Hepatocyte (in vitro differentiated cells): ENCODE measurements around the gene YJU2. TPM values are rescaled to one million over a fixed set of nuclear protein-coding genes. Genes with fewer than 3 reads are reported as not detected.
"Not testable (repeated sequence)": the region's sequence is repeated elsewhere in the genome, so short reads cannot be mapped to it uniquely, and the experiment has no call there.

Experiments used
- DNase-seq: peaks from one replicate; pipeline ENCODE4 v3.0.0-alpha.2; 2016; ENCODE audit warnings: low spot score
- H2AFZ ChIP-seq: fragments of 200-600 bp; sonication (generic); 2 replicates; pipeline ENCODE4 v1.6.0; 2016; ENCODE audit warnings: antibody characterized with exemption, mild to moderate bottlenecking
- H3K27ac ChIP-seq: fragments of 200-600 bp; sonication (generic); 2 replicates; pipeline ENCODE4 v1.5.1; 2016; ENCODE audit warnings: mild to moderate bottlenecking
- H3K27me3 ChIP-seq: fragments of 200-600 bp; sonication (generic); 2 replicates; pipeline ENCODE4 v1.6.1; 2016
- H3K36me3 ChIP-seq: fragments of 200-600 bp; sonication (generic); replicated peaks from 2 replicates; pipeline ENCODE4 v1.5.1; 2016; ENCODE audit warnings: low read depth; ENCODE audit not compliant: insufficient read depth
- H3K4me1 ChIP-seq: fragments of 200-600 bp; sonication (generic); 2 replicates; pipeline ENCODE4 v1.5.1; 2016; ENCODE audit warnings: mild to moderate bottlenecking, moderate library complexity; ENCODE audit not compliant: insufficient read depth
- H3K4me2 ChIP-seq: fragments of 200-600 bp; sonication (generic); 2 replicates; pipeline ENCODE4 v1.6.0; 2016
- H3K4me3 ChIP-seq: fragments of 200-600 bp; sonication (generic); 2 replicates; pipeline ENCODE4 v1.5.1; 2016; ENCODE audit warnings: mild to moderate bottlenecking
- H3K79me2 ChIP-seq: fragments of 200-600 bp; sonication (generic); 2 replicates; pipeline ENCODE4 v1.6.0; 2017; ENCODE audit warnings: mild to moderate bottlenecking
- H3K9me2 ChIP-seq: fragments of 200-600 bp; sonication (generic); replicated peaks from 2 replicates; pipeline ENCODE4 v1.6.0; 2017; ENCODE audit warnings: mild to moderate bottlenecking; ENCODE audit not compliant: insufficient read depth
- H3K9me3 ChIP-seq: fragments of 200-600 bp; sonication (generic); 2 replicates; pipeline ENCODE4 v1.5.1; 2016; ENCODE audit warnings: low read depth, mild to moderate bottlenecking
- H4K20me1 ChIP-seq: fragments of 200-600 bp; sonication (generic); 2 replicates; pipeline ENCODE4 v1.6.0; 2016; ENCODE audit warnings: mild to moderate bottlenecking; ENCODE audit not compliant: insufficient read depth, poor library complexity, severe bottlenecking
- CTCF ChIP-seq: fragments of 200-600 bp; sonication (generic); IDR thresholded peaks from 2 replicates; pipeline ENCODE4 v1.5.1; 2016; ENCODE audit warnings: antibody characterized with exemption, mild to moderate bottlenecking; ENCODE audit not compliant: poor library complexity
- EZH2 ChIP-seq: fragments of 200-600 bp; sonication (generic); IDR thresholded peaks from 2 replicates; pipeline ENCODE4 v1.6.1; 2016; ENCODE audit warnings: antibody characterized with exemption, mild to moderate bottlenecking, borderline replicate concordance
- EZH2phosphoT487 ChIP-seq: fragments of 200-600 bp; sonication (generic); IDR thresholded peaks from one replicate; pipeline ENCODE4 v1.6.1; 2018; ENCODE audit warnings: antibody characterized with exemption, mild to moderate bottlenecking, low read depth, moderate library complexity; ENCODE audit not compliant: unreplicated experiment, severe bottlenecking
- WGBS: methylation state at CpG from one replicate; pipeline ENCODE4 v1.1.6; 2016; ENCODE audit warnings: low lambda C conversion rate; ENCODE audit errors: missing lambda C conversion rate; 5-methylcytosine and 5-hydroxymethylcytosine counted together
- polyA plus RNA-seq: library from polyadenylated mRNA; unstranded; fragments of >200 nt; fragmentation: Nextera tagmentation; extraction: Ambion mirVana; gene quantifications from 2 replicates; pipeline ENCODE4 v1.2.1, GENCODE V29; 2016
- total RNA-seq: library from RNA; depleted of rRNA; stranded (reverse); fragments of >200 nt; gene quantifications from 2 replicates; pipeline ENCODE4 v1.2.3, GENCODE V29; 2014

Gene YJU2
- total and polyA plus RNA-seq, 2 experiments from 2014 or later = 16.0 to 18.8 TPM

- peak; percentile 25 for DNase-seq
- Histone ChIP-seq H3K9me3 (no peaks in the 10 kb centered on the region), H2AFZ (no peak overlapping the region), H3K27ac (no peak overlapping the region), H3K79me2 (no peaks in the 10 kb centered on the region), H3K4me2 (no peak overlapping the region), H4K20me1 (no peaks in the 10 kb centered on the region), H3K27me3 (no peaks in the 10 kb centered on the region), H3K4me1 (peaks cover 9% of the 10 kb centered on the region), H3K9me2 (no peaks in the 10 kb centered on the region), H3K36me3 (no peaks in the 10 kb centered on the region), H3K4me3 (no peak overlapping the region)
- WGBS = 42% methylated on average over 6 of the region's 11 CpGs
- no peak for TF ChIP-seq EZH2phosphoT487
- peak; percentile 44 for TF ChIP-seq CTCF
Observed at GRCh38 chr19:4233282-4233853, 13.5 kb upstream of the YJU2 start.

GRCh38 chr19:4234142-4234861, 12.6 kb upstream of the YJU2 start:
- DNase-seq = no peak
- no peak overlapping the region for H3K4me2 ChIP-seq
- no peaks in the 10 kb centered on the region for H3K27me3 ChIP-seq
- no peaks in the 10 kb centered on the region for H4K20me1 ChIP-seq
- H3K79me2 ChIP-seq = no peaks in the 10 kb centered on the region
- H2AFZ ChIP-seq = no peak overlapping the region
- no peaks in the 10 kb centered on the region for H3K9me3 ChIP-seq
- H3K4me3 ChIP-seq = no peak overlapping the region
- no peak overlapping the region for H3K27ac ChIP-seq
- H3K36me3 ChIP-seq = no peaks in the 10 kb centered on the region
- 78% methylated on average over 21 of the region's 21 CpGs for WGBS
- TF ChIP-seq EZH2 (no peak), EZH2phosphoT487 (no peak), CTCF (no peak)
- H3K4me1 ChIP-seq = peaks cover 2% of the 10 kb centered on the region
- no peaks in the 10 kb centered on the region for H3K9me2 ChIP-seq

DNA sequence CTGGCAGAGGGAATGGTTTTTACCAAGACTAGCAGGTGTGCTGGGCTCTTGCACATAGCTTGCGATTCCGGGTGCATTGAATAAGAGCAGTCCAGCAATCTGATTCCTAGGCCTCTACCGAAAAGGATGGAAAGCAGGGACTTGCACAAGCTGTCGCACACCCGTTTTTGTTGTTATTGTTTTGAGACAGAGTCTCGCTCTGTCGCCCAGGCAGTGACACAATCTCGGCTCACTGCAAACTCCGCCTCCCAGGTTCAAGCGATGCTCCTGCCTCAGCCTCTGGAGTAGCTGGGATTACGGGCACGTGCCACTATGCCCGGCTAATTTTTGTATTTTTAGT, 12.0 kb upstream of the YJU2 start:
- TF ChIP-seq CTCF (no peak), EZH2 (no peak), EZH2phosphoT487 (no peak)

DNA sequence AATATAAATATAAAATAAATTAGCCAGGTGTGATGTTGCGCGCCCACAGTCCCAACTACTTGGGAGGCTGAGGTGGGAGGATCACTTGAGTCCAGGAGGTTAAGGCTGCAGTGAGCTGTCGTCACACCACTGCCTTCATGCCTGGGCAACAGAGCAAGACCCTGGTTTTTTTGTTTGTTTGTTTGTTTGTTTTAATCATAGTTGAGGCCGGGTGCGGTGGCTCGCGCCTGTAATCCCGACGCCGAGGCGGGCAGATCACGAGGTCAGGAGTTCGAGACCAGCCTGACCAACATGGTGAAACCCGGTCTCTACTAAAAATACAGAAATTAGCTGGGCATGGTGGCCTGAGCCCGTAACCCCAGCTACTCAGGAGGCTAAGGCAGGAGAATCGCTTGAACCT, 9.4 kb upstream of the YJU2 start:
- H3K9me3 ChIP-seq, H4K20me1 ChIP-seq, DNase-seq, H3K36me3 ChIP-seq, H3K9me2 ChIP-seq, H3K4me1 ChIP-seq, H3K4me3 ChIP-seq, H2AFZ ChIP-seq, H3K79me2 ChIP-seq, H3K4me2 ChIP-seq, H3K27me3 ChIP-seq, H3K27ac ChIP-seq: not testable (repeated sequence)
- WGBS = 92% methylated on average over 16 of the region's 16 CpGs

More for the DNA sequence above, 12.0 kb upstream of the YJU2 start:
- no peaks in the 10 kb centered on the region for H3K9me2 ChIP-seq
- H3K4me3 ChIP-seq = no peak overlapping the region
- no peak overlapping the region for H3K4me2 ChIP-seq
- WGBS = 83% methylated on average over 13 of the region's 13 CpGs
- no peaks in the 10 kb centered on the region for H3K9me3 ChIP-seq
- no peaks in the 10 kb centered on the region for H3K36me3 ChIP-seq
- no peaks in the 10 kb centered on the region for H3K4me1 ChIP-seq
- no peak overlapping the region for H2AFZ ChIP-seq
- no peaks in the 10 kb centered on the region for H4K20me1 ChIP-seq
- no peak overlapping the region for H3K27ac ChIP-seq
- H3K79me2 ChIP-seq = no peaks in the 10 kb centered on the region
- DNase-seq = no peak
- no peaks in the 10 kb centered on the region for H3K27me3 ChIP-seq
